Tibial nerve (tissue), 4 donors: ENCODE results near the gene NECTIN1. TPM values are rescaled to one million over a fixed set of nuclear protein-coding genes. Genes with fewer than 3 reads are reported as not detected.
A peak's percentile ranks its signal among the peaks of the same experiment; 100 is the strongest.

Experiments
- DNase-seq, 2 donors: peaks; one replicate each; pipeline ENCODE4 v3.0.0-alpha.2; 2019; ENCODE audit warnings: low spot score in 2 of 2
- H3K27ac ChIP-seq, 4 donors: fragments of 200-600 bp; sonication (generic) in 3 of 4; one replicate each; pipeline ENCODE4 v1.5.1; 2017 to 2019; ENCODE audit warnings: mild to moderate bottlenecking in 1 of 4
- H3K27me3 ChIP-seq, 2 donors: fragments of 200-600 bp; sonication (generic) in 1 of 2; one replicate each; pipeline versions ENCODE4 v1.5.1 to v1.6.0; 2017 to 2019
- H3K36me3 ChIP-seq, 3 donors: fragments of 200-600 bp; sonication (generic); one replicate each; pipeline ENCODE4 v1.5.1; 2018 to 2019
- H3K4me1 ChIP-seq, 4 donors: fragments of 200-600 bp; sonication (generic) in 3 of 4; one replicate each; pipeline ENCODE4 v1.5.1; 2017 to 2019
- H3K4me3 ChIP-seq, 4 donors: fragments of 200-600 bp; sonication (generic) in 3 of 4; one replicate each; pipeline ENCODE4 v1.5.1; 2017 to 2019; ENCODE audit warnings: mild to moderate bottlenecking in 1 of 4, moderate library complexity in 1 of 4
- H3K9me3 ChIP-seq, 4 donors: fragments of 200-600 bp; sonication (generic) in 3 of 4; one replicate each; pipeline ENCODE4 v1.5.1; 2017 to 2019
- CTCF ChIP-seq, 5 experiments: fragments of 200-600 bp in 3 of 5; fragments of 450-650 bp in 2 of 5; sonication (generic) in 3 of 5; IDR thresholded peaks; one replicate each; pipeline ENCODE4 v1.5.1; 2016 to 2019; ENCODE audit warnings: antibody characterized with exemption in 5 of 5, mild to moderate bottlenecking in 3 of 5, moderate library complexity in 2 of 5
- EP300 ChIP-seq, 2 donors: sonication (generic); formaldehyde crosslinking; IDR thresholded peaks; one replicate each; pipeline ENCODE4 v1.6.1; 2017; ENCODE audit warnings: antibody characterized with exemption in 2 of 2, mild to moderate bottlenecking in 1 of 2
- POLR2A ChIP-seq, 2 donors: fragments of 450-650 bp; IDR thresholded peaks; one replicate each; pipeline ENCODE4 v1.6.1; 2017; ENCODE audit warnings: antibody characterized with exemption in 2 of 2, mild to moderate bottlenecking in 2 of 2, moderate library complexity in 2 of 2
- WGBS, 2 donors: methylation state at CpG; one replicate each; pipeline ENCODE4 v1.1.5; 2018; 5-methylcytosine and 5-hydroxymethylcytosine counted together
- total RNA-seq, 4 donors: library from RNA; depleted of rRNA; stranded (reverse); fragments of >200 nt; gene quantifications; one replicate each; pipeline ENCODE4 v1.1.0, GENCODE V29; 2016

NECTIN1 gene
- total RNA-seq, 4 donors from 2014 or later, result 6.0 to 29.1 (median 14.0) TPM

GRCh38 chr11:119593346-119593745 is 135.7 kb downstream of the NECTIN1 start:
- H3K4me1 ChIP-seq, result no peaks in the 10 kb centered on the region
- H3K36me3 ChIP-seq, result no peaks in the 10 kb centered on the region
- peaks cover 0 to 7% (median 0%) of the 10 kb centered on the region in 4 donors for H3K9me3 ChIP-seq
- TF ChIP-seq CTCF (IDR thresholded peaks at IDR 0.05) (no peak), POLR2A (IDR thresholded peaks at IDR 0.05) (no peak), EP300 (IDR thresholded peaks at IDR 0.05) (no peak)
- no peak for DNase-seq
- 85 to 89% methylated on average over 1 of the region's 1 CpG for WGBS, 2 donors
- H3K27ac ChIP-seq, result no peak overlapping the region
- no peak overlapping the region for H3K4me3 ChIP-seq
- no peaks in the 10 kb centered on the region for H3K27me3 ChIP-seq

GRCh38 chr11:119592642-119593041 is 136.4 kb downstream of the NECTIN1 start:
- TF ChIP-seq CTCF (IDR thresholded peaks at IDR 0.05) (no peak), EP300 (IDR thresholded peaks at IDR 0.05) (no peak), POLR2A (IDR thresholded peaks at IDR 0.05) (no peak)
- Histone ChIP-seq H3K27ac (no peak overlapping the region), H3K4me3 (no peak overlapping the region), H3K27me3 (no peaks in the 10 kb centered on the region), H3K4me1 (no peaks in the 10 kb centered on the region), H3K9me3 (peaks cover 0 to 7% (median 0%) of the 10 kb centered on the region in 4 donors), H3K36me3 (no peaks in the 10 kb centered on the region)
- WGBS, 2 donors, result 59 to 61% methylated on average over 5 of the region's 5 CpGs
- peak in 1 of 2 donors; percentile 27 for DNase-seq

- H3K27ac ChIP-seq, result no peak overlapping the region
- H3K4me1 ChIP-seq, result no peaks in the 10 kb centered on the region
- TF ChIP-seq POLR2A (IDR thresholded peaks at IDR 0.05) (no peak), CTCF (IDR thresholded peaks at IDR 0.05) (no peak), EP300 (IDR thresholded peaks at IDR 0.05) (no peak)
- H3K9me3 ChIP-seq, result peaks cover 0 to 7% (median 0%) of the 10 kb centered on the region in 4 donors
- WGBS, 2 donors, result 79 to 89% methylated on average over 5 of the region's 5 CpGs
- no peaks in the 10 kb centered on the region for H3K27me3 ChIP-seq
- H3K4me3 ChIP-seq, result no peak overlapping the region
- DNase-seq, result no peak
- H3K36me3 ChIP-seq, result no peaks in the 10 kb centered on the region
Measured at GRCh38 chr11:119591836-119592310, 137.1 kb downstream of the NECTIN1 start.

GRCh38 chr11:119590651-119591351 is 138.2 kb downstream of the NECTIN1 start:
- peaks cover 0 to 7% (median 0%) of the 10 kb centered on the region in 4 donors for H3K9me3 ChIP-seq
- no peak overlapping the region for H3K27ac ChIP-seq
- no peaks in the 10 kb centered on the region for H3K4me1 ChIP-seq
- no peaks in the 10 kb centered on the region for H3K36me3 ChIP-seq
- 90 to 93% methylated on average over 4 of the region's 4 CpGs for WGBS, 2 donors
- H3K27me3 ChIP-seq, result no peaks in the 10 kb centered on the region
- DNase-seq, result no peak
- H3K4me3 ChIP-seq, result no peak overlapping the region
- TF ChIP-seq CTCF (IDR thresholded peaks at IDR 0.05) (no peak), POLR2A (IDR thresholded peaks at IDR 0.05) (no peak)

GRCh38 chr11:119589001-119589400 is 140.0 kb downstream of the NECTIN1 start:
- H3K27me3 ChIP-seq, result peaks cover 0 to 10% of the 10 kb centered on the region in 2 donors
- no peak overlapping the region for H3K4me3 ChIP-seq
- no peak for TF ChIP-seq CTCF (IDR thresholded peaks at IDR 0.05)
- TF ChIP-seq POLR2A (IDR thresholded peaks at IDR 0.05), result no peak
- no peak for TF ChIP-seq EP300 (IDR thresholded peaks at IDR 0.05)
- H3K36me3 ChIP-seq, result no peaks in the 10 kb centered on the region
- no peak for DNase-seq
- peaks cover 0 to 14% (median 10%) of the 10 kb centered on the region in 4 donors for H3K4me1 ChIP-seq
- no peak overlapping the region for H3K27ac ChIP-seq
- H3K9me3 ChIP-seq, result peaks cover 0 to 7% (median 0%) of the 10 kb centered on the region in 4 donors
